Stimulated activated CD8-positive, alpha-beta memory T cell treated with anti-CD3 and anti-CD28 coated beads, Interleukin-4, amount 100 ng/mL, for 4 hours (primary cell): Measurements from ENCODE around the gene MYH11.

ENCODE experiments used
- DNase-seq, 2 donors: peaks; one replicate each; pipeline ENCODE4 v3.0.0-alpha.2; 2020; ENCODE audit warnings: low read depth in 2 of 2, low spot score in 1 of 2

Gene MYH11

DNA sequence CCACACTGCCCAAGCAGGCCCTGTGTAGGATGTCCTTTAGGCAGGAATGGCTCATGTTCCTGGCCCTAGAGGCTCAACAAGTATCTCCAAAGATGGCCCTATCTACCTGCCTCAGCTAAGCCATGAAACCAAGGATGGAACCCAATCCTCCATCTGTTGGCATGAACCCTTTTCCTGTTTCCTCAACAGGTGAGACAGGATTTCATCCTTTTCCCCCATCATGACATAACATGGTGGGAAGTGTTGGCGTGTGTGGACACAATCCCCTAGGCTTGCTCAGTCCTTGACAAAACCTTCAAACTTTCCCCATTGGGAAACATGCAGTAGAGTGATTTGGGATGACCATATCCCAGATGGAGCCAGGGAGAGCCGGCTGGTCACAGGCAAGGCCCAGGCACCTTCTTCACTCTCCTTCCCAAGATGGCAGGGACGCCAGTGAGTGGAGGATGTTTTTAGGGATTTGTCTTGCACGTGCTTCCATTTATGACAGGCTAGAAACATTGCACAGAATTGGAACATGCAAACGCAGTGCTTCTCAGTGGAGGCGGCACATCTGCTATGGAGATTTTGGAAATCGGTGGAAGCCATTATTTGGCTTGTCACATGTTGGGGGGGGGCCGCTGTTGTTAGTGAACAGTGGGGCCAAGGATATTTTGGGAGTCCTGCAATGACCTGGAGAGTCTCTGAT, 77.0 kb downstream of the MYH11 start:
- no peak for DNase-seq

DNA sequence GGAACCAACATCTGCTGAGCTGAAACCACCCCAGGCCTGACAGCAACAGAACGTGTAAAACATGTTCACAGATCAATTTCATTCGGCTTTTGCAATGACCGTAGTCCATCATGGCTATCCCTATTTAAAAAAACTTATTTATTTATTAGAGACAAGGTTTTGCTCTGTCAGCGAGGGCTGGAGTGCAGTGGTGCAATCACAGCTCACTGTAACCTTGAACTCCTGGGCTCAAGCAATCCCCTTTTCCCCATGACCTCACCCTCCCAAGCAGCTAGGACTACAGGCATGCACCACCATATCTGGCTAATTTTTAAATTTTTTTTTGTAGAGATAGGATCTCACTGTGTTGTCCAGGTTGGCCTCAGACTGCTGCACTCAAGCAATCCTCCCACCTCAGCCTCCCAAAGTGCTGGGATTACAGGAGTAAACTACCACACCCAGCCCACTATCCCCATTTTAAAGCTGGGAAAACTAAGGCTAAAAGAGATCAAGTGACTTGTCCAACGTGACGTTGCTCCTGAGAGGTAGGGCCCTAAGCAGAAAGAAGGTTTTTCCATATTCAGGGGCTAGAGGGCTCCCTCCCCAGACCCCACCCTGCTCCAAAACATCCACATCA, 77.7 kb downstream of the MYH11 start:
- no peak for DNase-seq

GRCh38 chr16:15778204-15778743, 78.6 kb downstream of the MYH11 start:
- DNase-seq = no peak

DNA sequence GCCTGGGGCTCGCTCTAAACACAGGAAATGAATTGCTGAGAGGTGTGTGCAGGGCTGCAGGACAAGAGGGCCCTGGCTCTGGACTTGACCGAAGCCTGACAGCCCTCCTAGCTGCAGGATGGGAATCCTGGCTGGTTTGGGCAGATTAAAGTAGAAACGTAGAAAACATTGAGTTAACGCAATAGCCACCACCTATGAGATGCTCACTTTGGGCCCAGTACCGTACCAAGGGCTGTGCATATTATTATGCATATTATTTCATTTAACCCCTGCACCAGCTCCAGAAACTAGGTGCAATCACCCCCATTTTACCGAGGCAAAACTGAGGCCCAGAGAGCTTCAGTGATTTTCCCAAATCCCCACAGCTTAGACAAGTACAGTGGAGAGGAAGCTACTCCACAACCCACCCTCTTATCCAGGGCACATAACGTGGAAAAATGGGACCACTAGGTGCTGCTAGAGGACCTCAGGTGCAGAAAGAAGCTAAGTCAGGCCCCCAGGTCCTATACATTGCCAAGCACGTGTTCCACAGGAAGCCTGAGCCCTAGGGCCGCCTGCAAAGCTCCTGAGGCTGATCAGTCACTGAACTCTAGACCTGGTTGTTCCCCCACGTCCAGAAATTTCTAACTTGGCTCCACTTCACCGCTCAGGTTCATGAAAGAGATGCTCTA, 79.2 kb downstream of the MYH11 start:
- DNase-seq = no peak

GRCh38 chr16:15776572-15776971, 80.3 kb downstream of the MYH11 start:
- no peak for DNase-seq

- no peak for DNase-seq
These were observed 81.0 kb downstream of the MYH11 start for GRCh38 chr16:15775663-15776304.

DNA sequence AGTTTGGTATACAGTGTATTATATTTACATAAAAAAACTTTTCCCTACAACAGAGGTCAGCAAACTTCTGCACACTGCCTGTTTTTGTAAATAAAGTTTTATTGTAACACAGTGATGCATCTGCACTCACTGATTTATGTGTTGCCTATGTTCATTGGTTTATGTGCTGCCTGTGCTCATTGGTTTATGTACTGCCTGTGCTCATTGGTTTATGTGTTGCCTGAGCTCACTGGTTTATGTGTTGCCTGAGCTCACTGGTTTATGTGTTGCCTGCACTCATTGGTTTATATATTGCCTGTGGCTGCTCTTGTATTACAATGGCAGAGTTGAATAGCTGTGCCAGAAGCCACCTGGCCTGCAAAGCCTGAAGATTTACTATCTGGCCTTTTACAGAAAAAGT, 81.6 kb downstream of the MYH11 start:
- no peak for DNase-seq

- no peak for DNase-seq
These were observed 82.9 kb downstream of the MYH11 start for GRCh38 chr16:15773968-15774367.

DNA sequence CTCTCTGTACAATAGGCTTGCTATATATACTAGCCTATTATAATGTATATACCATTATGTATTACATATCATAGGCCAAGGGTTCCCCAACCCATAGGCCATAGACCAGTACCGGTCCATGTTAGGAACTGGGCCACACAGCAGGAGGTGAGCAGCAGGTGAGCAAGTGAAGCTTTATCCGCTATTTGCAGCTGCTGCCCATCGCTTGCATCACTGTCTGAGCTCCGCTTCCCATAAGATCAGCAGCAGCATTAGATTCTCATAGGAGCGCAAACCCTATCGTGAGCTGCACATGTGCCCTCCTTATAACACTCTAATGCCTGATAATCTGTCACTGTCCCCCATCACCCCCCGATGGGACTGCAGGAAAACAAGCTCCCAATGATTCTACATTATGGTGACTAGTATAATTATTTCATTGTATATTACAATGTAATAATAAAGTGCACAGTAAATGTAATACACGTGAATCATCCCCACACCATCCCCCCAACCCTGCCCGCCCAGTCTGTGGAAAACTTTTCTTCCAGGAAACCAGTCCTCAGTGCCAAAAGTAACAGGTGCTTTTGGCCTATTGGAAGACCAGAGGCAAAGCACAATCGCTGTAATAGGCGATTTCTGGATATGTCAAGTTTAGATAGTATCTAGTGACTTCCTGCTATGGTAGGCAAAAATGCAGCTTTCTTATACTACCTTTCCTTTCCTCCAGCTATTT, 84.1 kb downstream of the MYH11 start:
- DNase-seq = no peak

DNA sequence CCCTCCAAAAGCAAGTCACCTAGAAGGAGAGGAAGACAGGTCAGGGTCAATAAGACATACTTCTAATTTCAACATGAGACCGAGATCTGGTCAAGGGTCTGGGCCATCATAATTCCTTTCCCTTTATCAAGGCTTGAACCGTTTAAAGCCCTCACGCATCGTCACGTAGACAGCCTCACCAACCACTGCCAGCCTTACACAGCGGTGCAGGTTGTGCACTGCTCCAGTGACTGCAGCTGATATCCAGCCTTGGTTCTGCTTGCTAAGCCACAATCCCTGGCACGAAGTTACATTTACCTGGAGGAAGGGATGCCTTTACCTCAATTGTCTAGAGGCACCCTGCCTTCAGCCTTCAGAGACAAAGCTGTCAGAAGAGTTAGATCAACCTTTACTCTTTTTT, 85.1 kb downstream of the MYH11 start:
- no peak for DNase-seq

GRCh38 chr16:15770512-15770911, 86.3 kb downstream of the MYH11 start:
- no peak for DNase-seq

DNA sequence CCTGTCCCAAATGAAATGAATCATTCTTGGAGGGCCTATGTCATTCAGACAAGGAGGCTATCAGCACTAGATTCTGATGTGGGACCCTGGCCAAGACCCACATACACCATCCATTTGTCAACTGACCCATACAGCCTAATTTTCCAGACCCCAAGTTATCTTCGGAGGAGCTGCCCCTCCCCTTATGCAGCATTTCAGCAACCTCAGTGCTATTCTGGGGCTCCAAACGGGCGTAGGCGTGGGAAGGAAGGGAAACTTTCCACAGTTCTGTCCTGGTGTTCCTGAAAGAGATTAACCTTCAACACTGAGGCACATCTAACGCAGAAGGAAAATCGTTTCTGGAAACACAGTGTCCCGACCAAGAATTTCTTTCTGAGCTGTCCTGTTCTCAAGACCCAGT, 86.7 kb downstream of the MYH11 start:
- DNase-seq = no peak

- no peak for DNase-seq
These were observed 87.6 kb downstream of the MYH11 start for GRCh38 chr16:15769239-15769638.

DNA sequence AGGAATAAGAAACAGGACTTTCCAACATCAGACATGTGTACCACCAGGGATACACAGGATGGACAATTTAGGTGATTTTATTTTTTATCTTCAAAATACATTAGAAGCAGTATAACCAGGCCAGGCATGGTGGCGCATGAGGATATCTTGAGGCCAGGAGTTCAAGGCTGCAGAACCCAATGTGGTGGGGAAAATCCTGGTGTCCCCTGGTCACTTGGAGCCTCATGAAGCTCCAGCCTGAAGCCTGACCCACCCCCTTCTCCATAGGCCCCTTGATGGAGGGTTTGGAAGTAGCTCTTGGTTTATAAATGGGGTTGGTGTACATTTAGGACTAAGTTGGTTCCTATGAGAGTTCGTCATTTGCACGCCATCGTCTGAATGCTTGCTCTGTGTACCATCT, 88.6 kb downstream of the MYH11 start:
- no peak for DNase-seq

- no peak for DNase-seq
These were observed 89.9 kb downstream of the MYH11 start for GRCh38 chr16:15766918-15767317.

GRCh38 chr16:15765880-15766279, 90.9 kb downstream of the MYH11 start:
- DNase-seq = no peak

DNA sequence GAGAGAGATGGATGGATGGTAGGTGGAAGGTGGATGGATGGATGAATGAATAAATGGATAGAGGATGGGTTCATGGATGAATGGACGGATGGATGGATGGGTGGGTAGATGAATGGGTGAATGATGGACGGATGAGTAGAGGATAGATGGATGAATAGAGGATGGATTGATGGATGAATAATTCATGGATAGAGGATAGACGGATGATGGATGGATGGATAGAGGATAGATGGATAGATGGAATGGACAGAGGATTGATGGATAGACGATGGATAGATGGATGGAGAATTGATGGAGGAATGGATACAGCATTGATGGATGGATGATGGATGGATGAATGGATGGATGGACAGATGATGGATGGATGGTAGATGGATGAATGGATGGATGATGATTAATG, 91.7 kb downstream of the MYH11 start:
- DNase-seq = no peak

- DNase-seq = no peak
These were observed 92.7 kb downstream of the MYH11 start for GRCh38 chr16:15764112-15764511.

DNA sequence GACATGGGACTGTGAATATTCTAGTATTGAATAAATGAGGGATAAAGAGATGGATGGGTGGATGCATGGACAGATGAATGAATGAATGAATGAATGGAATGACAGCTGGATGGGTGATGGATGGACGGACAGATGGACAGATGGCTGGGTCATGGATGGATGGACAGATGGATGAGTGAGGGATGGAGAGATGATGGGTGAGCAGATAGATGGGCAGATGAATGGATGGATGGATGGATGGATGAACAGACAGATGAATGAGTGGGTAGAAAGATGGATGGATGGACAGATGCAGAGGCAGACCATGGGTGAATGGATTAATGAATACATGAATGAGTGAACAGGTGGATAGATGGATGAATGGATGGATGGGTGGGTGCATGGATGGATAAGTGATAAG, 96.7 kb downstream of the MYH11 start:
- no peak for DNase-seq

GRCh38 chr16:15759070-15759469, 97.8 kb downstream of the MYH11 start:
- no peak for DNase-seq

GRCh38 chr16:15757630-15758251, 99.1 kb downstream of the MYH11 start:
- no peak for DNase-seq
